Measurements from ENCODE around the gene AKNAD1.

DNA sequence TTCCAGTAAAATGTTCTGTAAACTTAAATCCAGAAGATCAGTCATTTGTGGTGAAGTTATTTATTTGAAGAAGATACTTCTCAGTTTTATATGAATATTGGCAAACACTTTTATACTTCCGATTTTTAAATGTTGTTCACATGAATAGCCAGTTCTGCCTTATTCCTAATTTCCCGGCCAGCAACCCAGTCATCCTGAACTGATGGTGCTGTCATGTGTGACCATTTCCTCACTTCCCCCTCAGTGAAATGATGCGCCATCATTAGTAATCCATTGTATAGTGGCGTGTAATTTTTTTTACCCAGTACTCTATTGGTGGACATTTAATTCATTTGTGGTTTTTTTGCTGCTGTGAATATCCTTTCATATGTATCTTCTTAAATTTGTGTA lies 36.2 kb upstream of the AKNAD1 start:
- TF ChIP-seq, protein P1, sequence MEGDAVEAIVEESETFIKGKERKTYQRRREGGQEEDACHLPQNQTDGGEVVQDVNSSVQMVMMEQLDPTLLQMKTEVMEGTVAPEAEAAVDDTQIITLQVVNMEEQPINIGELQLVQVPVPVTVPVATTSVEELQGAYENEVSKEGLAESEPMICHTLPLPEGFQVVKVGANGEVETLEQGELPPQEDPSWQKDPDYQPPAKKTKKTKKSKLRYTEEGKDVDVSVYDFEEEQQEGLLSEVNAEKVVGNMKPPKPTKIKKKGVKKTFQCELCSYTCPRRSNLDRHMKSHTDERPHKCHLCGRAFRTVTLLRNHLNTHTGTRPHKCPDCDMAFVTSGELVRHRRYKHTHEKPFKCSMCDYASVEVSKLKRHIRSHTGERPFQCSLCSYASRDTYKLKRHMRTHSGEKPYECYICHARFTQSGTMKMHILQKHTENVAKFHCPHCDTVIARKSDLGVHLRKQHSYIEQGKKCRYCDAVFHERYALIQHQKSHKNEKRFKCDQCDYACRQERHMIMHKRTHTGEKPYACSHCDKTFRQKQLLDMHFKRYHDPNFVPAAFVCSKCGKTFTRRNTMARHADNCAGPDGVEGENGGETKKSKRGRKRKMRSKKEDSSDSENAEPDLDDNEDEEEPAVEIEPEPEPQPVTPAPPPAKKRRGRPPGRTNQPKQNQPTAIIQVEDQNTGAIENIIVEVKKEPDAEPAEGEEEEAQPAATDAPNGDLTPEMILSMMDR (IDR thresholded peaks at IDR 0.05), result no peak
- TF ChIP-seq POLR2A (IDR thresholded peaks at IDR 0.05), result no peak
